Neutrophil (primary cell): Measurements from ENCODE around the gene ADAMTS4.

Experiments used
- H3K27ac ChIP-seq: fragments of 200-600 bp; sonication (generic); 2 replicates; pipeline ENCODE4 v1.5.1; 2016; ENCODE audit warnings: mild to moderate bottlenecking, moderate library complexity
- H3K27me3 ChIP-seq: fragments of 200-600 bp; sonication (generic); 2 replicates; pipeline ENCODE4 v1.6.0; 2016; ENCODE audit warnings: mild to moderate bottlenecking
- H3K36me3 ChIP-seq: fragments of 200-600 bp; sonication (generic); 2 replicates; pipeline ENCODE4 v1.5.1; 2017
- H3K4me1 ChIP-seq, 2 experiments: fragments of 200-600 bp in 1 of 2; sonication (generic) in 1 of 2; 1 replicate in 1 of 2; 2 replicates in 1 of 2; pipeline versions ENCODE4 v1.5.1 to v1.6.1; 2013 to 2016; ENCODE audit warnings: low read depth in 1 of 2, low read length in 1 of 2, mild to moderate bottlenecking in 1 of 2, moderate library complexity in 1 of 2; ENCODE audit not compliant: control insufficient read depth in 1 of 2, insufficient read depth in 1 of 2
- H3K4me3 ChIP-seq, 2 experiments: fragments of 200-600 bp in 1 of 2; sonication (generic) in 1 of 2; 1 replicate in 1 of 2; 2 replicates in 1 of 2; pipeline ENCODE4 v1.5.1; 2013 to 2016; ENCODE audit warnings: low read depth in 1 of 2, low read length in 1 of 2, mild to moderate bottlenecking in 1 of 2, moderate library complexity in 1 of 2
- H3K9me3 ChIP-seq: fragments of 200-600 bp; sonication (generic); 2 replicates; pipeline ENCODE4 v1.5.1; 2016
- CTCF ChIP-seq: fragments of 200-600 bp; sonication (generic); IDR thresholded peaks from 2 replicates; pipeline ENCODE4 v1.5.1; 2016; ENCODE audit warnings: antibody characterized with exemption

The ADAMTS4 gene

GRCh38 chr1:161218301-161219077, 19.6 kb upstream of the ADAMTS4 start:
- peaks cover 56 to 60% of the 10 kb centered on the region in 2 experiments for H3K4me1 ChIP-seq
- peak overlapping the region; percentile 64 to 87 for H3K4me3 ChIP-seq
- TF ChIP-seq CTCF, result no peak
- H3K27ac ChIP-seq, result peak overlapping the region; percentile 92
- peaks cover 34% of the 10 kb centered on the region for H3K36me3 ChIP-seq
- H3K27me3 ChIP-seq, result no peaks in the 10 kb centered on the region
- H3K9me3 ChIP-seq, result no peaks in the 10 kb centered on the region

- H3K36me3 ChIP-seq, result peaks cover 30% of the 10 kb centered on the region
- no peaks in the 10 kb centered on the region for H3K27me3 ChIP-seq
- no peaks in the 10 kb centered on the region for H3K9me3 ChIP-seq
- peak overlapping the region; percentile 64 to 87 for H3K4me3 ChIP-seq
- H3K27ac ChIP-seq, result peak overlapping the region; percentile 92
- peaks cover 63 to 66% of the 10 kb centered on the region in 2 experiments for H3K4me1 ChIP-seq
- no peak for TF ChIP-seq CTCF
Observed at GRCh38 chr1:161217831-161218230, 19.0 kb upstream of the ADAMTS4 start.

- Histone ChIP-seq H3K9me3 (no peaks in the 10 kb centered on the region), H3K4me3 (peak overlapping the region; percentile 64 to 87), H3K4me1 (peaks cover 60 to 66% of the 10 kb centered on the region in 2 experiments), H3K27ac (peak overlapping the region; percentile 92), H3K36me3 (peaks cover 35% of the 10 kb centered on the region), H3K27me3 (no peaks in the 10 kb centered on the region)
- TF ChIP-seq CTCF, result no peak
Observed at GRCh38 chr1:161216945-161217712, 18.3 kb upstream of the ADAMTS4 start.

- Histone ChIP-seq H3K27me3 (no peaks in the 10 kb centered on the region), H3K27ac (peak within 1 kb of the TSS; percentile 92), H3K4me3 (peak within 1 kb of the TSS; percentile 64 to 87), H3K9me3 (no peaks in the 10 kb centered on the region), H3K4me1 (peaks cover 60 to 69% of the 10 kb centered on the region in 2 experiments), H3K36me3 (peaks cover 40% of the 10 kb centered on the region)
- TF ChIP-seq CTCF, result no peak
Observed at GRCh38 chr1:161215076-161215475, 16.2 kb upstream of the ADAMTS4 start, which contains the start of gene FCER1G. Gene FCER1G, plus strand, starts transcription at chr1:161215295. Its CDS starts 27 bp downstream, at chr1:161215322.

- no peak for TF ChIP-seq CTCF
- Histone ChIP-seq H3K36me3 (peaks cover 40% of the 10 kb centered on the region), H3K9me3 (no peaks in the 10 kb centered on the region), H3K4me3 (peak overlapping the region; percentile 64 to 87), H3K27ac (peak overlapping the region; percentile 92), H3K27me3 (no peaks in the 10 kb centered on the region), H3K4me1 (peaks cover 64 to 69% of the 10 kb centered on the region in 2 experiments)
Observed at GRCh38 chr1:161214369-161214768, 15.5 kb upstream of the ADAMTS4 start.
